K562 (cell line): Measurements from ENCODE around the gene CAB39. TPM values are rescaled to one million over a fixed set of nuclear protein-coding genes. Genes with fewer than 3 reads are reported as not detected.

Experiments
- CUX1 ChIP-seq: fragments of 200-800 bp; sonication (Bioruptor generic); IDR thresholded peaks from 2 replicates; pipeline ENCODE4 v1.6.1; 2016; ENCODE audit warnings: missing genetic modification characterization, missing compliant biosample characterization
- TOE1 ChIP-seq, 2 experiments: fragments of 450-650 bp in 1 of 2; sonication (generic) in 1 of 2; formaldehyde crosslinking in 1 of 2; IDR thresholded peaks; 2 replicates each; pipeline versions ENCODE4 v1.7.1 to v1.8.0; 2016 to 2022; ENCODE audit warnings: borderline replicate concordance in 2 of 2, mild to moderate bottlenecking in 2 of 2, antibody characterized with exemption in 1 of 2, inconsistent platforms in 1 of 2, low read depth in 1 of 2, missing genetic modification reagents in 1 of 2, moderate library complexity in 1 of 2
- polyA plus RNA-seq, 8 experiments: library from polyadenylated mRNA; depleted of rRNA in 4 of 8; stranded (reverse) in 5 of 8; unstranded in 3 of 8; fragments of >200 nt; fragmentation: Nextera tagmentation in 2 of 8; fragmentation: Illumina TruSeq in 1 of 8; extraction: Ambion mirVana in 2 of 8; extraction: Trizol in 1 of 8; gene quantifications; 2 replicates each; pipeline versions ENCODE4 v1.2.1 to v1.2.3, GENCODE V29; 2011 to 2014; ENCODE audit warnings: inconsistent platforms in 1 of 8, missing spikeins in 1 of 8
- total RNA-seq, 7 experiments: library from RNA; depleted of rRNA in 6 of 7; stranded (reverse); fragments of >200 nt in 6 of 7; fragmentation: Illumina TruSeq in 2 of 7; extraction: Trizol in 2 of 7; gene quantifications; 2 replicates each; pipeline versions ENCODE4 v1.2.1 to v1.2.3, GENCODE V29; 2011 to 2021; ENCODE audit warnings: low replicate concordance in 1 of 7
- TF ChIP-seq, protein P1 (sequence below): fragments of 250-450 bp; sonication (Bioruptor Pico); IDR thresholded peaks from 2 replicates; pipeline ENCODE4 v1.4.0; 2020; ENCODE audit warnings: mild to moderate bottlenecking, moderate library complexity, borderline replicate concordance

CAB39 gene
- total and polyA plus RNA-seq, 9 of the 15 experiments (the other 6 are each of a cell fraction or from before 2014, with no cell fraction given) = 27.2 to 94.4 (median 70.1) TPM

- TF ChIP-seq CUX1 (no peak), TOE1 (IDR thresholded peaks at IDR 0.05; ENCODE audit: borderline replicate concordance) (no peak), TOE1 (CRISPR knock-in tag; IDR thresholded peaks at IDR 0.05; ENCODE audit: borderline replicate concordance, low read depth) (no peak)
- TF ChIP-seq, protein P1, sequence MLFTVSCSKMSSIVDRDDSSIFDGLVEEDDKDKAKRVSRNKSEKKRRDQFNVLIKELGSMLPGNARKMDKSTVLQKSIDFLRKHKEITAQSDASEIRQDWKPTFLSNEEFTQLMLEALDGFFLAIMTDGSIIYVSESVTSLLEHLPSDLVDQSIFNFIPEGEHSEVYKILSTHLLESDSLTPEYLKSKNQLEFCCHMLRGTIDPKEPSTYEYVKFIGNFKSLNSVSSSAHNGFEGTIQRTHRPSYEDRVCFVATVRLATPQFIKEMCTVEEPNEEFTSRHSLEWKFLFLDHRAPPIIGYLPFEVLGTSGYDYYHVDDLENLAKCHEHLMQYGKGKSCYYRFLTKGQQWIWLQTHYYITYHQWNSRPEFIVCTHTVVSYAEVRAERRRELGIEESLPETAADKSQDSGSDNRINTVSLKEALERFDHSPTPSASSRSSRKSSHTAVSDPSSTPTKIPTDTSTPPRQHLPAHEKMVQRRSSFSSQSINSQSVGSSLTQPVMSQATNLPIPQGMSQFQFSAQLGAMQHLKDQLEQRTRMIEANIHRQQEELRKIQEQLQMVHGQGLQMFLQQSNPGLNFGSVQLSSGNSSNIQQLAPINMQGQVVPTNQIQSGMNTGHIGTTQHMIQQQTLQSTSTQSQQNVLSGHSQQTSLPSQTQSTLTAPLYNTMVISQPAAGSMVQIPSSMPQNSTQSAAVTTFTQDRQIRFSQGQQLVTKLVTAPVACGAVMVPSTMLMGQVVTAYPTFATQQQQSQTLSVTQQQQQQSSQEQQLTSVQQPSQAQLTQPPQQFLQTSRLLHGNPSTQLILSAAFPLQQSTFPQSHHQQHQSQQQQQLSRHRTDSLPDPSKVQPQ = no peak
These were observed 85.2 kb downstream of the CAB39 start (continued) for GRCh38 chr2:230797515-230798495.
